GM19395 (cell line): ENCODE measurements around the gene PAWR.
"Not testable (repeated sequence)": the region's sequence is repeated elsewhere in the genome, so short reads cannot be mapped to it uniquely, and the experiment has no call there.

ENCODE experiments used
- ATAC-seq: cut with Tn5 transposase; IDR thresholded peaks from one replicate; pipeline ENCODE4 v1.9.1; 2021; ENCODE audit warnings: mild to moderate bottlenecking, moderate library complexity; ENCODE audit not compliant: unreplicated experiment

Gene PAWR

DNA sequence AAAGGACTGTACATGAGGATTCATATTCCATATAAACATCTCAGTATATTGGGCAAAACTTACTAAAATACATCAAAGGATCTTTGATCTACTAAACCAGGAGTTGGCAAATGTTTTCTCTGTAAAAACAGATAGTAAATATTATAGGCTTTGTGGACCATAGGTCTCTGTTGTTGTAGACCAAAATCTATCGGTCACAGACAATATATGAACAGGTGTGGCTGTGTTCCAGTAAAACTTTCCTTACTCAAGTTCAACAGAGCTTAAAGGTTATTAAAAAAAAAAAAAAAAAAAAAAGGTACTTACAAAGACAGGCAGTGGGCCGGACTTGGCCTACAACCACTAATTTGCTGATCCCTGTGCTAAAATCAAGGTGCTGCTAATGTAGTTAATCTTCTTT is 40.3 kb downstream of the PAWR start:
- no peak for ATAC-seq

DNA sequence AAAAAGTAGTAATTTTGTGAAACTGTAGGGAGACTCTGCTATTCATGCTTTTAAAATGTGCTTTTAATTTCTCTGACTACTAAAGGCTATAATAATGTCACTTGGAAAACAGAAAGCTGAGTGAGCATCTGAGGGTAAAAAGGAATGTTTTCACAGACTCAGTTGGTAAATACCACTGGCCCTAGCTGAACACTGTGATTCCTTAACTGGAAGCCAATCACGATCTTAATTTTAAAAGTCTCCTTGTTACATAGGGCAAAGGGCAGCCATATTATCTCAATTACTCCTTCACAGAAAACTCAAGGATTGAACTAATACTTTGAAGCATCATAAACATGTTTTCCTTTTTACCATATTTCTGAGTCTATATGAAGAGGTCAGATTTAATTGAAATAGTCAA is 41.9 kb downstream of the PAWR start:
- no peak for ATAC-seq

DNA sequence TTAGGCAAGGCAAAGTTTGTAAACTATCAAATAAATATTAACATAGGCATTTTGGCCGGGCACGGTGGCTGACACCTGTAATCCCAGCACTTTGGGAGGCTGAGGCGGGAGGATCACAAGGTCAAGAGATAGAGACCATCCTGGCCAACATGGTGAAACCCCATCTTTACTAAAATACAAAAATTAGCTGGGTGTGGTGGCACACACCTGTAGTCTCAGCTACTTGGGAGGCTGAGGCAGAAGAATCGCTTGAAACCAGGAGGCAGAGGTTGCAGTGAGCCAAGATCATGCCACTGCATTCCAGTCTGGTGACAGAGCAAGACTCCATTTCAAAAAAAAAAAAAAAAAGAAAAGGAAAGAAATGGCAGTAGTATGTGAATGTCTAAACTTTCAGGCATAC is 43.9 kb downstream of the PAWR start:
- not testable (repeated sequence) for ATAC-seq

DNA sequence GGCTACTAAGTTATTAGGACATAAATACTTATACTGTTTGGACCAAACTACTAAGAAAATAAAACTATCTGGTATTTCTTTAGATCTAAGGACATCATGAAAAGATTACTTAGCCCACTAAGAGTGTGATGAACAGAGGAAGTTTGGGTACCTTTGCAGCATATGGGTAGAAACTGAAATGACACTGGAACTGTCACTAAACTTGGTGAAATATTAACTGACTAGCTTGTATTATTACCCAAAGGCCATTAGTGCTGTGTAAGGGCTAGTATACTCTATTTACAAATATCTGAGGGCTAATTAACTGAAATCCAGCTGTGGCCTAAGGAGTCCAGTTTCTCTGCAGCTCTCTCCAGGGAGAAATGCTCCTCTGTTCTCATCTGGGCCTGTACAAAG is 45.5 kb downstream of the PAWR start:
- ATAC-seq, result peak; percentile 99

DNA sequence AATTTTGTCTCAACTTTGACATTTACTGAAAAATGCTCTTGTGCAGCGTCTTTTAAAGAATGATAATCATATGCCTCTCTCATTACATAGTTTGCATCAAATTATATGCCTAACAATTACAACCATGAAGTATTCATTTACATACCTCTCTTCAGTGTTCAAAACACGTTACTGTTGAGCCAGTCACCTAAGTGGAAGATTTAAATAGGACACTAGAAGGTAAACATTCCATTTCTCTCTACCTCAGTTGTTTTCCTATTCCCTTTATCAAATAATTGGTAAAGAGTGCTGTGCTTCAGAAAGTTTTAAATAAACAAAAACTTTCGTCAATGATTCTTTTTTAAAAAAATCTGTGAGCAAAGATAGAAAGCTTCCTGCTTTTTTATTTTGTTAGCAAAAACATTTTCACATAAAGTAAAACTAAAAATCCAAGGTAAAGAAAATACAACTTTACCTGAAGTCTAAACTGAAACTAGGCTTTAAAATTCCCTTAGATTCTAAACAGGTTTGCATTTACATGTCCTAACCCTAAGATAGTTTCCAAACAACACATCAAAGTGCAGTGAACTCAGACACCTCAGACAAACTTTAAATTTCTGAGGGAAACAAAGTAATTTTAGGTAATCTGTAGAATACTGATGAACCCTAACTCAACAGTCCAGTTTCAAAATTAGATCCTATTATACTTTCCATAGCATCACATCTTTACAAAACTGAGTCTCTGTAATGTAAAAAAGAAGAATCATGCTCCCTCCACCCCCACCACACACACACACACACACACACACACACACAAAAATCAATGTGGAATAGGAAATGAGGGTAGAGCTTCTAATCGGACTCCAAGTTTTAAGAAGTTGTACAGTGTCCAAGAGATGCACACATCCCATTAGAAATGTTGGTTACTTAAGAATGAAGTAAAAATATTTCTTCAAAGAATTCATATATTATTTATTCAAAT is 46.2 kb downstream of the PAWR start:
- peak; percentile 42 for ATAC-seq

DNA sequence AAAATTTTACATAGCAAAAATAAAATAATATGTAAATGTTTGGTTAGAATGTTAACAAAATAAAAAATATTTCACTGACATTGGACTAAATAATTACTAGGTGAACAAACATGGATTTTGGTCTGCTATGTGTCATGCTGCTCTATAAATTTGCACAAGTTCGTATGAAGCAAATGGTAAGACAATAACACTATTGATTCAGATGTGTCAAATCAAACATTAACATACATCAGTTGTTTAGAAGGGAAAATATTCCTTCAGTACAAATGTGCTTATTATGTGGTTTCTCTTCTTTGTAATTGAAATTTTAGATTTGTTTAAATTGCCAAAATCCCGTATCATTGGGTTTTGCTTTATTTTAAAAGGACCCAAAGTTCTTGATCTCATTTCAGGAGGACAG is 46.9 kb downstream of the PAWR start:
- no peak for ATAC-seq

DNA sequence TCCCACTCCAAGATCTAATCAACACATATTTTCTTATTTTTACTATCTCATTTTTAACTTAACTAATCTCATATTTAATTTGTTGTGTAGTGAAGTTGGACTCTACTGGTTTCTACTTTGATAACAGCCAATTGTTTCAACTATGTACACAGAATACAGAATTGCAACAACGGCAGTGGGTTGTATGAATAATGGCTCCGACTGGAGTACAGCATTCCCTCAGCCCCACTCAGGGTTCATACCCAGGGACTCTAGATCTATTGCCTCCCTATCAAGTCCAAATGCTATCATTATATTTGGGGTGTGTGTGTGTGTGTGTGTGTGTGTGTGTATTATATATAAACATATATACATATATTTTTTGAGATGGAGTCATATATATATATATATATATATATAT is 52.3 kb downstream of the PAWR start:
- no peak for ATAC-seq

DNA sequence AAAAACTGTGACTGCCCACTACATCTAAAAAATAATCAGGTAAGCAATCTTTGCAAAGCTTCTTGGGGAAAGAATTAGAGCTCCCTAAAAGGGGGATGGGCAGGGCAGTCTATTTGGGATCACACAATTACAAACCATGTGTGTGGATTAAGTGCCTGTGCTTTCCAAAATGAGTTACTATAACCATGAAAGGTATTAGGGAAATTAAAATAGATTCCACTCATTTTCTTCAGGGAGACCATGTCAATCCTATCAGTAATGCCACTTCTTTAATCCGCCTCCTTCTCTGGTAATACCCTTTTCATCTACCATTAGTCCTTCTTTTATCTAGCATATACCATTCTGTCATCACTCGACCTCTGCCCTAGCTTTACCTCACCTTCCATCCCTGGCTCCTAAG is 53.7 kb downstream of the PAWR start:
- ATAC-seq, result no peak

DNA sequence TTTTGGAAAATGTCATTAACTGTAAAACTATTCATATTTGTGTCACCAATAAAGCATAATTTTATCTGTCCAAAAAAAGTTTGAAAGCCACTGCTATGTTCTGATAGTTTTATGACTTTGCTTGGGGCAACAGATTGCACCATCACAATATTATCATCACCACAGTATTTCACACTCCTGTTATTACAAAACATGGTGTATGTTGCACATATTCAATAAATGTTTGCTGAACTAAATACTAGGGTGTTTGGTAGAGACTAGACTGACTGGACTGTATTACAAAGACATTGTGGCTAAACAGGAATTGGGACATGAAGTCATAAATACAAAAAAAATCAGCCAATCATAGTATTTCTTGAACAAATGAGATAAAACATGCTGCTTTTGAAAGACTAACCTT is 55.1 kb downstream of the PAWR start:
- ATAC-seq, result no peak

DNA sequence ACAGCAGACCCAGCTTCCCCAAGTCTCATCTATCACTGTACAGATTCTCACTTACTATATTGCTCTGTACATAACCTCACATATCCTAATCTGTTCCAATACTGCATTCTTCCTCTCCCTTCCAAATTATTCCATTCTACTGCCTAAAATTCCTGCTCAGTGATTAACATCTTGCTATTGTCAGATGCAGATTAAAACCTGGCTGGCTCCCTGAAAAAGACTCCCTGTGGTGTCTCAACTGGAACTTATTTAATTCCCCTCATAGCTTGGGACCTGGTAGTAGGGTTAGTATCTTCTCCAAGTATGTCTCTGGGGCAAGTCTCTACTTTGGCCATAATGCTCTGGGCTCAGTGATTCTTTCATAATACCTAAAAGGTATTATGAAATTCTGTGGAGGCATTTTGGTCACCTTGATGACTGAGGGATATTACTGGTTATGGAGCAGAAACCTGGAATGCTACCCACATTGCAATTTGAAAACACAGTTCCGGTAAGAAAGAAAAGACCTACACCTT is 55.8 kb downstream of the PAWR start:
- no peak for ATAC-seq

DNA sequence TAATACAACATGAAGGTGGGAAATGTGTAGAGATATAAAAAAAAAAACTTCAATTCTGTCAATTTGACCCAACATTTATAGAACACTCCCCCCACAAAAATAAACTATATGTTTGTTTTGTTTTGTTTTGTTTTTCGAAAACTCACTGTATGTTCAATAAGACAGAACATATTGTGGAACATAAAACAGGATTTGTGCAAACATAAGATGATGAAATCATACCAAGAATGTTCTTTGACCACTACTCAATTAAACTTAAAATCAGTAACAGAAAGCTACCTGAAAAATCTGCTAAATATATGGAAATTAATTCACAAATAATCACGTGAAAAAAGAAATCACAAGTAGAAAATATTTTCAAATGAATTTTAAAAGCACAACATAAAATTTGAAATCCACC is 61.2 kb downstream of the PAWR start:
- ATAC-seq, result no peak

DNA sequence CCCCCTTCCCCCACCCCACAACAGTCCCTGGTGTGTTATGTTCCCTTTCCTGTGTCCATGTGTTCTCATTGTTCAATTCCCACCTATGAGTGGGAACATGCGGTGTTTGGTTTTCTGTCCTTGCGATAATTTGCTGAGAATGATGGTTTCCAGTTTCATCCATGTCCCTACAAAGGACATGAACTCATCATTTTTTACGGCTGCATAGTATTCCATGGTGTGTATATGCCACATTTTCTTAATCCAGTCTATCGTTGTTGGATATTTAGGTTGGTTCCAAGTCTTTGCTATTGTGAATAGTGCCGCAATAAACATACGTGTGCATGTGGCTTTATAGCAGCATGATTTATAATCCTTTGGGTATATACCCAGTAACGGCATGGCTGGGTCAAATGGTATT is 64.0 kb downstream of the PAWR start:
- ATAC-seq, result not testable (repeated sequence)

DNA sequence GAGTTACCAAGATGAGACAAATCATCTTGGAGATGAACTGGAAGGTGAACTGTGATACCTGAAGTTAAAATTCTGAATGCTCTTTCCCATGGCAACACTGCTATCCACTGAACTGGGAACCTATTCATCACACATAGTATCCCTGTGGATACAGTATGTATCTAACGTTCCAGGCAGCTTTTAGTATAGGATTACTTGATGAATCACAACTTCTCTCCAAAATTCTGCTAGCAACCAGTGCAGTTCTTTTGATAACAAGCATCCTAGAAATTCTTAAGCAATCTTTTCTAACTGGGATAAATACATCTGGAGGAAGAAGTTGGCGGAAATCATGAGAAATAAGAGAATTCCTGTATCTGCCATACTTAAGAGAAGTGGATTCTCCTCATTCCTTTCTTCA is 66.4 kb downstream of the PAWR start:
- no peak for ATAC-seq

DNA sequence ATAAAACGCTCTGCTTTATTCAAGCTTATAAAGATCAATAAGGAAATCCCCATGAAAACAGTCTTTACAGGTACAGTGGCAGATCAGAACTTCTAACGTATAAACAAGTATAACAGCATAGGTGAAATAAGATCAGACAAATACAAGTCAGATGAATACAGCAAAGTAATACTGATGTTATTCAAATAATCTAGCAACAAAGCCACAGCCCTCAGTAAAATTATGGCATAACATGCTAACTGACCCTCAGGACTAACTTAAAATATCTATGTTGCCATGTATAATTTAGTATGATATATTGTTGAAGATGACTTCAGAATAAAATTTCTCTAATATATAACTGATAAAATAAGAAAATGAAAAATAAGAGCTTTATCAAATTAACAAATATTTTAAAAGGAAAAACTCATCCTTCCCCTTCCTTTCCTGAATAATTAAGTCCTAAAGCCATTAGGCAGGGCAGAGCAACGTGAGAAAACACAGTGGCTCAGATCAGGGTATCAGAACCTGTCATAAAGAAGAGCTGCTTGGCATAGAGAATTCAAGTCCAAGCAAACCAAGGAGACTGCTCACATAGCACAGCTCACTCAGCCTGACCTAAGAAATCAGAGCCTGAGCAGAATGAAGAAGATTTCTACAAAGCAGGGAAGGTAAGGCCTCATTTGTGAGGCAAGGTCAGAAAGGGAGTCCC is 70.7 kb downstream of the PAWR start:
- no peak for ATAC-seq

DNA sequence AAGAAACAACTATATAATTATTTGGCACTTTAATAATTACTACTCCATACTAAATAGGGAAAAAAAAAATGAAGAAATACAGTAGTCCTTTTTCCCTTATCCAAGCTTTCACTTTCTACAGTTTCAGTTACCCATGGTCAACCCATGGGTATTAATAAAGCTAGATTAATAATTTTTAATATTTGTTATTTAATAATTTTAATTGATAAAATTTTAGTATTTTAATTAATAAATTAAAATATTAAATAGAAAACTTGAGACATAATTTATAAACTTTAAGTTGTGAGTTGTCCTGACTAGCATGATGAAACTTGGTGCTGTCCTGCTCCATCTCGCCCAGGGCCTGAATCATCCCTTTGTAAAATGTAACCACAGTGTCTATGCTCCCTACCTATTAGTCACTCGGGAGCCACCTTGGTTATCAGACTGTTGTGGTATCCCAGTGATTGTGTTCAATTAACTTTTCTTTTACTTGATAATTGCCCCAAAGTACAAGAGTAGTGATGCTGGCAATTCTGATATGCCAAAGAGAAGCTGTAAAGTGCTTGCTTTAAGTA is 71.8 kb downstream of the PAWR start:
- ATAC-seq, result no peak

DNA sequence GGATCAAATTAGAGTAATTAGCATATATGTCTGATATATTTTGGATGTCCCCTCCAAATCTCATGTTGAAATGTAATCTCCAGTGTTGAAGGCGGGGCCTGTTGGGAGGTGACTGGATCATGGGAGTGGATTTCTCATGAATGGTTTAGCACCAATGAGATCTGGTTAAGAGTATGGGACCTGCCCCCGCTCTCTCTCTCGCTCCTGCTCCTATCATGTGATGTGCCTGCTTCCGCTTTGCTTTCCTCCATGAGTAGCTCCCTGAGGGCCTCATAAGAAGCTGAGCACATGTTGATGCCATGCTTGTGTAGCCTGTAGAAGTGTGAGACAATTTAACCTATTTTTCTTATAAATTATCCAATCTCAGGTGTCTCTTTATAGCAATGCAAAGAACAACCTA is 73.1 kb downstream of the PAWR start:
- ATAC-seq, result no peak

DNA sequence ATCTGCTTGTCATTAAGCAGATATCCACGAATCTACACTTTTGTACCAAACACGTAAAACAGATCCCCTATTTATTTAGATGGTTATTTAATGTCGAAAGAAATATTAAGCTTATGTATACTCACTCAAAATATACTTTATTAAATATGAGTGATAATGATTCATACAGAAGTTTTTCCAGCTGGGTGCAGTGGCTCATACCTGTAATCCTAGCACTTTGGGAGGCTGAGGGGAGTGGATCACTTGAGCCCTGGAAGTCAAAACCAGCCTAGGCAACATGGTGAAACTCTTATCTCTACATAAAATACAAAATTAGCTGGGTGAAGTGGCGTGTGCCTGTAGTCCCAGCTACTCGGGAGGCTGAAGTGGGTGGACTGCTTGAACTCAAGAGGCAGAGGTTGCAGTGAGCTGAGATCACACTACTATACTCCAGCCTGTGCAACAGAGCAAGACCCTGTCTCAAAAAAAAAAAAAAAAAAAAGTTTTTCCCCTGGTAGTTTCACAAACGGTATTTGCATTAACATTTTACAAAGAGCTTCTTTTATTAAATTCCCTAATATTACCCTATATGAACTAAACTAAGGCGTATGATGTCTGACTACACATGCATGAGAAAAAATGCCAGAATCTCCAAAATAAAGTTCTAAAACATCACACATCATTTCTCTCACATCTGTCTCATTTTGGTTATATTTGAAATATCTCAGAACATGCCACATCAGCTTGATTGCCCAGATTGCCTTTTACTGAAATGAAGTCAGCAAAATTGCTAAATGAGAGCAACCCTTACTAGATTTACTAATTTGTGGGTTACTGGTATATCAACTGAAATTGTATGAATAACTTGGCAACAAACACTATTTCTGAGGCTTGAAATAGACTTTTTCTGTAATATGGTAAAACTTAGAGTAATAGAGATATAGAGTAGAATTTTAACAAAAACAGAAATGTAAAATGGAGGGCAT is 74.9 kb downstream of the PAWR start:
- peak; percentile 84 for ATAC-seq

DNA sequence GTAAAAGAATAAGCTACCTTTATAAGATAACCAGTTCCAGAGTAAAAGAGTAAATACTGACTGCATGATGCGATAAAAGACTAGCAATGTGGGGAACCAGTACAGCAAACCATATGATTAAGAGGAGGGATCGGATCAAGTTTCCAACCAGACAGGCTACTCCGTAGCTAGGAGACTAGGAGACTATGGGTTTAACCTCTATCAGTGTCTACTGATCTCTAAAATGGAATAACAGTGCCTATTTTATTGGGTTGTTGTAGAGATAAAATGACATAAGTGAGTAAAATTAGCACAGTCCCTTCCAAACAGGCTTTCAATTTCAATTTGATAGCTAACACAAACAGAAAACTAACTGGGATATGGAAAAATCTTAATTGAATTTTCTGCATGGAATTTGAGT is 76.0 kb downstream of the PAWR start:
- no peak for ATAC-seq

DNA sequence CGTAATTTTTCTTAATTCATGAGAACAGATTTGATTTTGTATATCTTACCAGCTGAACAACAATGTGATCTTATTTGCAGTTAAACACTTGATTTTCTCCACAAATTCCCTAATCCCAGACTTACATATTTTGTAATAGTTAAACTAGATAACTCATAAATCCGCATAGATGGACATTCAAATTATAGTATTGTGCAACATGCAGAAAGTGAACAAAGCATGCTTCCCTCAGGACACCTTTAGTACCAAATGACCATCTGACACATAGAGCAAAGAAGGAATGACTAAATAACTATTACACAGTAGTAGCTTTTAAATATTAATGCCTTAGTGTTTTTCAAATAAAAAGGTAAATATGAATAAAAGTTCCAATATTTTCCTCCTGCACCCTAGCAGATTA is 88.9 kb downstream of the PAWR start:
- ATAC-seq, result no peak

DNA sequence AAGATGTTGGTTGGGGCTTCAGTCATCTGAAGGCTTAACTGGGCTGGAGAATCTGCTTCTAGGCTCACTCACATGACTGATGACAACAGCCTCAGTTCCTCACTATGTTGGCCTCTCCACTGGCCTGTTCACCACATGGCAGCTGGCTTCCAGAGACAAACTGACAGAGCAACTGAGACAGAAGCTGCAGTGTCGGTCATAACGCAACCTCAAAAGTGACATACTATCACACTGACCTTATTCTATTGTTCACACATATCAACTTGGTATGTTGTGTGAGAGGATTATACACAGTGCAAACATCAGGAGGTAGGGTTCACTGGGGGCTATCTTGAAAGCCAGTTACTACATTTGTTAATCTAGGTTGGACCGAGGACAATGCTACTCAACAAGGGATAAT is 92.9 kb downstream of the PAWR start:
- ATAC-seq, result no peak
